ENCODE results near the gene SLC30A3.
A peak's percentile ranks its signal among the peaks of the same experiment; 100 is the strongest.

SLC30A3 gene

GRCh38 chr2:27223416-27223815, 39.4 kb downstream of the SLC30A3 start:
- no peak for DNase-seq

GRCh38 chr2:27222407-27222806, 40.4 kb downstream of the SLC30A3 start:
- no peak for DNase-seq

GRCh38 chr2:27221166-27221565, 41.7 kb downstream of the SLC30A3 start:
- DNase-seq: no peak

- DNase-seq: no peak
Measured at GRCh38 chr2:27220091-27220490, 42.8 kb downstream of the SLC30A3 start.

- no peak for DNase-seq
Measured at GRCh38 chr2:27219091-27219490, 43.8 kb downstream of the SLC30A3 start.

GRCh38 chr2:27218614-27219013, 44.2 kb downstream of the SLC30A3 start:
- DNase-seq: no peak

- DNase-seq: peak; percentile 72
Measured at GRCh38 chr2:27217173-27218121, 45.4 kb downstream of the SLC30A3 start, which contains the start of gene CAD. CAD (plus strand) TSS chr2:27217369; CDS start chr2:27217552, 183 bp downstream.

- no peak for DNase-seq
Measured at GRCh38 chr2:27216416-27217137, 46.3 kb downstream of the SLC30A3 start.

GRCh38 chr2:27214941-27215340, 47.9 kb downstream of the SLC30A3 start:
- DNase-seq: no peak

- DNase-seq: peak; percentile 42
Measured at GRCh38 chr2:27212626-27213471, 50.0 kb downstream of the SLC30A3 start.

- DNase-seq: peak; percentile 80
Measured at GRCh38 chr2:27211943-27212625, 50.8 kb downstream of the SLC30A3 start, which contains the start of the genes ATRAID and SLC5A6. ATRAID (plus strand) TSS chr2:27212041; CDS start chr2:27212369, 328 bp downstream. SLC5A6 (minus strand) TSS chr2:27212268; CDS start chr2:27207650, 4,618 bp downstream.

GRCh38 chr2:27211241-27211942, 51.5 kb downstream of the SLC30A3 start:
- DNase-seq: no peak

GRCh38 chr2:27209621-27210401, 53.0 kb downstream of the SLC30A3 start:
- no peak for DNase-seq

- DNase-seq: no peak
Measured at GRCh38 chr2:27208486-27209050, 54.3 kb downstream of the SLC30A3 start.

- no peak for DNase-seq
Measured at GRCh38 chr2:27206346-27206745, 56.5 kb downstream of the SLC30A3 start.

GRCh38 chr2:27205206-27205605, 57.6 kb downstream of the SLC30A3 start:
- no peak for DNase-seq

- DNase-seq: no peak
Measured at GRCh38 chr2:27204566-27204965, 58.3 kb downstream of the SLC30A3 start.

- no peak for DNase-seq
Measured at GRCh38 chr2:27203741-27204140, 59.1 kb downstream of the SLC30A3 start.
